IMR-90 (cell line): Measurements from ENCODE around the gene NAA10. TPM values are rescaled to one million over a fixed set of nuclear protein-coding genes. Genes with fewer than 3 reads are reported as not detected.

Experiments
- ATAC-seq: fragments of 200-7000 bp; cut with Tn5 transposase; 2 replicates; pipeline ENCODE4 v1.9.1; 2020; ENCODE audit warnings: low read depth, mild to moderate bottlenecking, moderate library complexity
- BruUV-seq: library from RNA; stranded (reverse); fragments of 400-500 nt; replicated peaks from 2 replicates; lab custom pipeline; 2021; lab: Mats Ljungman, UMichigan
- CTCF ChIA-PET: fragments of 300-600 bp; formaldehyde crosslinking; extraction: SDS; loops from one replicate; lab custom pipeline; 2021; ENCODE audit warnings: antibody characterized with exemption; lab: Yijun Ruan, JAX
- POLR2A ChIA-PET: fragments of 300-600 bp; sonication (Branson Sonifier 250); formaldehyde crosslinking; loops from one replicate; lab custom pipeline; 2022; ENCODE audit warnings: antibody characterized with exemption; ENCODE audit not compliant: unreplicated experiment; lab: Charles Lee
- DNase-seq: peaks from one replicate; pipeline ENCODE4 v3.0.0; 2013
- H2AFZ ChIP-seq: replicated peaks from 2 replicates; pipeline ENCODE3; 2013; ENCODE audit warnings: low read length, mild to moderate bottlenecking; ENCODE audit not compliant: poor library complexity
- H2AK5ac ChIP-seq: 2 replicates; pipeline ENCODE4 v1.6.1; 2013; ENCODE audit warnings: low read depth, low read length, inconsistent platforms
- H2AK9ac ChIP-seq: replicated peaks from 2 replicates; pipeline ENCODE3; 2013; ENCODE audit warnings: mild to moderate bottlenecking, low read depth, low read length, moderate library complexity; ENCODE audit not compliant: poor library complexity
- H2BK120ac ChIP-seq: 2 replicates; pipeline ENCODE4 v1.6.1; 2013; ENCODE audit warnings: low read depth, low read length, inconsistent platforms
- H2BK15ac ChIP-seq: 3 replicates; pipeline ENCODE4 v1.6.1; 2013; ENCODE audit warnings: low read depth, low read length, inconsistent platforms
- H2BK20ac ChIP-seq: 2 replicates; pipeline ENCODE4 v1.6.1; 2013; ENCODE audit warnings: low read depth, mild to moderate bottlenecking, inconsistent platforms, low read length, moderate library complexity
- H2BK5ac ChIP-seq: 2 replicates; pipeline ENCODE4 v1.6.1; 2013; ENCODE audit warnings: mild to moderate bottlenecking, low read depth, low read length, inconsistent platforms; ENCODE audit not compliant: poor library complexity, severe bottlenecking
- H3K14ac ChIP-seq: replicated peaks from 2 replicates; pipeline ENCODE4 v1.6.1; 2013; ENCODE audit warnings: low read depth, low read length, inconsistent platforms
- H3K18ac ChIP-seq: 2 replicates; pipeline ENCODE4 v1.6.1; 2013; ENCODE audit warnings: low read depth, low read length, control low read depth
- H3K23ac ChIP-seq: 2 replicates; pipeline ENCODE4 v1.6.1; 2013; ENCODE audit warnings: low read depth, low read length, inconsistent platforms
- H3K27ac ChIP-seq: 2 replicates; pipeline ENCODE4 v1.5.1; 2013; ENCODE audit warnings: mild to moderate bottlenecking, control low read depth, low read length; ENCODE audit not compliant: insufficient read depth
- H3K27me3 ChIP-seq: 2 replicates; pipeline ENCODE4 v1.6.1; 2013; ENCODE audit warnings: low read length; ENCODE audit not compliant: control insufficient read depth, insufficient read depth
- H3K36me3 ChIP-seq: 2 replicates; pipeline ENCODE4 v1.6.1; 2013; ENCODE audit warnings: low read length, mixed read lengths; ENCODE audit not compliant: control insufficient read depth, insufficient read depth
- H3K4ac ChIP-seq: 2 replicates; pipeline ENCODE4 v1.6.1; 2013; ENCODE audit warnings: low read depth, low read length, inconsistent platforms
- H3K4me1 ChIP-seq: 2 replicates; pipeline ENCODE4 v1.6.1; 2013; ENCODE audit warnings: low read length, mixed read lengths; ENCODE audit not compliant: control insufficient read depth, insufficient read depth
- H3K4me2 ChIP-seq: 2 replicates; pipeline ENCODE4 v1.6.1; 2013; ENCODE audit warnings: low read depth, mild to moderate bottlenecking, control low read depth, low read length, moderate library complexity
- H3K4me3 ChIP-seq: 2 replicates; pipeline ENCODE4 v1.5.1; 2013; ENCODE audit warnings: low read depth, mild to moderate bottlenecking, control low read depth, low read length, moderate library complexity; ENCODE audit not compliant: insufficient read depth
- H3K56ac ChIP-seq: 2 replicates; pipeline ENCODE4 v1.6.1; 2013; ENCODE audit warnings: low read length, inconsistent platforms; ENCODE audit not compliant: insufficient read depth; ENCODE audit errors: extremely low read depth
- H3K79me1 ChIP-seq, 2 experiments: 2 replicates each; pipeline ENCODE4 v1.6.1; 2013; ENCODE audit warnings: low read length in 2 of 2, inconsistent platforms in 1 of 2, low read depth in 1 of 2
- H3K9ac ChIP-seq: 2 replicates; pipeline ENCODE4 v1.6.1; 2013; ENCODE audit warnings: low read depth, low read length, control low read depth
- H3K9me1 ChIP-seq: 2 replicates; pipeline ENCODE4 v1.6.1; 2013; ENCODE audit warnings: low read length, inconsistent platforms; ENCODE audit not compliant: insufficient read depth
- H3K9me3 ChIP-seq: 2 replicates; pipeline ENCODE4 v1.6.1; 2013; ENCODE audit warnings: low read length; ENCODE audit not compliant: control insufficient read depth, insufficient read depth
- H4K20me1 ChIP-seq: 2 replicates; pipeline ENCODE4 v1.6.1; 2013; ENCODE audit warnings: low read length, inconsistent platforms; ENCODE audit not compliant: insufficient read depth
- H4K5ac ChIP-seq: 2 replicates; pipeline ENCODE4 v1.6.1; 2013; ENCODE audit warnings: mild to moderate bottlenecking, low read depth, low read length, control low read depth
- H4K8ac ChIP-seq, 2 experiments: 2 replicates each; pipeline ENCODE4 v1.6.1; 2013; ENCODE audit warnings: low read depth in 2 of 2, low read length in 2 of 2, control low read depth in 1 of 2, inconsistent platforms in 1 of 2
- H4K91ac ChIP-seq: 2 replicates; pipeline ENCODE4 v1.6.1; 2013; ENCODE audit warnings: low read depth, low read length, inconsistent platforms; ENCODE audit not compliant: insufficient read depth
- BHLHE40 ChIP-seq: fragments of 150-350 bp; IDR thresholded peaks from 2 replicates; pipeline ENCODE4 v1.6.1; 2016; ENCODE audit warnings: mild to moderate bottlenecking, low read depth, low read length
- ELK1 ChIP-seq: fragments of 150-350 bp; IDR thresholded peaks from 2 replicates; pipeline ENCODE4 v1.6.1; 2016; ENCODE audit warnings: low read depth, mild to moderate bottlenecking, low read length, moderate library complexity, borderline replicate concordance
- FOS ChIP-seq: fragments of 150-350 bp; IDR thresholded peaks from 2 replicates; pipeline ENCODE4 v1.6.1; 2016; ENCODE audit warnings: low read depth, low read length
- MAFK ChIP-seq: IDR thresholded peaks from 2 replicates; pipeline ENCODE4 v1.6.1; 2012; ENCODE audit warnings: low read depth, low read length, improper control_type of control experiment
- MAZ ChIP-seq: IDR thresholded peaks from 2 replicates; pipeline ENCODE4 v1.6.1; 2012; ENCODE audit warnings: low read depth, mild to moderate bottlenecking, low read length, improper control_type of control experiment, moderate library complexity, borderline replicate concordance
- MXI1 ChIP-seq: IDR thresholded peaks from 2 replicates; pipeline ENCODE4 v1.6.1; 2012; ENCODE audit warnings: low read depth, mild to moderate bottlenecking, low read length, moderate library complexity, borderline replicate concordance
- POLR2A ChIP-seq: IDR thresholded peaks from 2 replicates; pipeline ENCODE4 v1.6.1; 2012; ENCODE audit warnings: mild to moderate bottlenecking, low read depth, low read length
- RAD21 ChIP-seq: IDR thresholded peaks from 2 replicates; pipeline ENCODE4 v1.6.1; 2012; ENCODE audit warnings: low read length, improper control_type of control experiment
- RFX5 ChIP-seq: IDR thresholded peaks from 2 replicates; pipeline ENCODE4 v1.8.0; 2012; ENCODE audit warnings: low read depth, mild to moderate bottlenecking, low read length, moderate library complexity
- SMC3 ChIP-seq: fragments of 150-350 bp; IDR thresholded peaks from 2 replicates; pipeline ENCODE4 v1.6.1; 2016; ENCODE audit warnings: low read depth, mild to moderate bottlenecking, antibody characterized with exemption, low read length, moderate library complexity
- USF2 ChIP-seq: fragments of 150-350 bp; IDR thresholded peaks from 2 replicates; pipeline ENCODE4 v1.6.1; 2017; ENCODE audit warnings: mild to moderate bottlenecking, antibody characterized with exemption, low read length, low read depth
- WGBS, 2 experiments: methylation state at CpG; one replicate each; pipeline versions ENCODE4 v1.1.5 to v1.1.7; 2013; ENCODE audit warnings: missing lambda C conversion rate in 2 of 2; ENCODE audit not compliant: insufficient read length in 1 of 2; ENCODE audit errors: extremely low coverage in 2 of 2; 5-methylcytosine and 5-hydroxymethylcytosine counted together
- dilution Hi-C: fragments of 300-500 bp; cut with HindIII; formaldehyde crosslinking; loops from one replicate; pipeline ENCODE4 v1.14.3; 2018; ENCODE audit warnings: low sequenced_read_pairs; ENCODE audit not compliant: unreplicated experiment
- in situ Hi-C: fragments of 300-500 bp; cut with MboI; formaldehyde crosslinking; loops from 3 replicates; pipeline ENCODE4 v1.14.3; 2019; ENCODE audit warnings: low sequenced_read_pairs, inconsistent platforms, mixed read lengths
- intact Hi-C: fragments of 100-400 bp; cut with micrococcal nuclease; formaldehyde crosslinking; loops from 2 replicates; pipeline ENCODE4 v1.10.0; 2022
- polyA plus RNA-seq, 3 experiments: library from polyadenylated mRNA; depleted of rRNA; stranded (reverse); fragments of >200 nt; gene quantifications; 2 replicates each; pipeline ENCODE4 v1.2.3, GENCODE V29; 2012; ENCODE audit warnings: low replicate concordance in 1 of 3
- total RNA-seq: library from RNA; depleted of rRNA; stranded (reverse); fragments of >200 nt; gene quantifications from 2 replicates; pipeline ENCODE4 v1.2.3, GENCODE V29; 2012
- TF ChIP-seq, protein P1 (sequence below): conservative IDR thresholded peaks from 2 replicates; pipeline ENCODE4 v1.5.1; 2012; ENCODE audit warnings: mild to moderate bottlenecking, low read depth, low read length, improper control_type of control experiment

Gene NAA10
- total and polyA plus RNA-seq, 2 of the 4 experiments (the other 2 are of a cell fraction): 98.6 to 172 TPM

DNA sequence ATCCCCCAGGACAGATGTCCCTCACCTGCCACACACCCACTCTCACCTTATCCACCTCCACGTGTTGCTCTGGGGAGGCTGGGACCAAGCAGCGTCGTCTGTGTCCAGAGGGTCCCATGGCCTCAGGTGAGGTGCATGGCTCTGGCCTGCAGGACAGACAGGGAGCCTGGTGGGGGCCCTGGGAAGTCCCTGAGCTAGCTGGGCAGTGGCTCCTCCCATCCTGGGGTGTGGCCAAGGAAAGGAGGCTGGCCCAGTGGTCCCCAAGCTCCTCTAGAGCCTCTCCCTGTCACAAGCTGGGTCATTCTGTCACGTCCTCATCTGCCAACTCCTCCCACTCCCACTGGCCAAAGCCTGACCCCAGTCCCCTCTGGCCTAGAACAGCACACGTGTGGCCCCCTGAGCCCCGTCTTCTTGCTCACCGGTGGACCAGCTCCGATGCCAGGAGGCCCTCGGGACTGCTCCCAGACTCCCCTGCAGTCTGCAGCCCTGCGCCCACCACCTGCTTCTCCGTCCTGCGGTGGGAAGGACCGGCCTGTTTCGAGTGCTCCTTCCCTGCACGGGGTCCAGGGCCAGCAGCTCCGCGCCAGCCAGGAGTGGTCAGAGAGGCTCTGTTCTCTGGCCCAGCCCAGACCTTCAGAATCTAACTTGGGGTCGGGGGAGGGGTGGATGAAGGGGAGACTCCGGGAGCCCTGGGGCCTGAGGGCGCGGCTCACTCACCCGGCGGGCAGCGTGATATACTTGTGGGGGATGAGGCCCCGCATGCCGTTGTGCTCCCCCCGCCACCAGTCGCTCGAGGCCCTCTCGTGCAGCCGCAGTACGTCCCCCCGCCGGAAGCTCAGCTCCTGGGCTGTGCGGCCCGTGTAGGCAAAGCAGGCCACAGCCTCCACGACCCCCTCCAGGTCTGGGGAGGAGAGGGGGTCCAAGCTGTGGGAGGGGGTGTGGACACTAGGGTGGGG lies 25.5 kb downstream of the NAA10 start:
- ChIA-PET CTCF (no interaction called here), POLR2A (no interaction called here)
- in situ Hi-C loops: loop anchor here (25.0 kb wide), 1 partner anchor 947 kb away; no protein-coding TSS in a partner anchor

More for the DNA sequence above, 25.5 kb downstream of the NAA10 start:
- 63% methylated on average over 8 of the region's 37 CpGs; no CpG with 5 or more reads in 1 of the 2 experiments for WGBS, 2 experiments
- H3K9ac ChIP-seq: no peak overlapping the region
- H3K27me3 ChIP-seq: peaks cover 9% of the 10 kb centered on the region
- no peaks in the 10 kb centered on the region for H3K4me1 ChIP-seq
- no peak for DNase-seq
- H2BK15ac ChIP-seq: no peak overlapping the region
- no peaks in the 10 kb centered on the region; the same call in 1 of the 2 replicates for H3K9me3 ChIP-seq
- no peaks in the 10 kb centered on the region for H3K9me1 ChIP-seq
- no peak overlapping the region for H4K5ac ChIP-seq
- H4K20me1 ChIP-seq: no peaks in the 10 kb centered on the region
- no peak overlapping the region for H3K18ac ChIP-seq
- H3K79me1 ChIP-seq: no peaks in the 10 kb centered on the region
- H4K8ac ChIP-seq: no peak overlapping the region
- peak; percentile 37; the same call in 1 of the 2 replicates for ATAC-seq
- no peak overlapping the region for H2AK5ac ChIP-seq
- H4K91ac ChIP-seq: no peak overlapping the region
- H2AFZ ChIP-seq: no peak overlapping the region
- no peak for TF ChIP-seq BHLHE40
- no peak for TF ChIP-seq POLR2A
- no peak for TF ChIP-seq MAFK
- TF ChIP-seq ELK1: no peak
- no peak for TF ChIP-seq RFX5
- no peak for TF ChIP-seq MAZ
- TF ChIP-seq USF2: no peak
- no peak for TF ChIP-seq FOS
- TF ChIP-seq RAD21: no peak
- TF ChIP-seq SMC3: no peak
- TF ChIP-seq, protein P1, sequence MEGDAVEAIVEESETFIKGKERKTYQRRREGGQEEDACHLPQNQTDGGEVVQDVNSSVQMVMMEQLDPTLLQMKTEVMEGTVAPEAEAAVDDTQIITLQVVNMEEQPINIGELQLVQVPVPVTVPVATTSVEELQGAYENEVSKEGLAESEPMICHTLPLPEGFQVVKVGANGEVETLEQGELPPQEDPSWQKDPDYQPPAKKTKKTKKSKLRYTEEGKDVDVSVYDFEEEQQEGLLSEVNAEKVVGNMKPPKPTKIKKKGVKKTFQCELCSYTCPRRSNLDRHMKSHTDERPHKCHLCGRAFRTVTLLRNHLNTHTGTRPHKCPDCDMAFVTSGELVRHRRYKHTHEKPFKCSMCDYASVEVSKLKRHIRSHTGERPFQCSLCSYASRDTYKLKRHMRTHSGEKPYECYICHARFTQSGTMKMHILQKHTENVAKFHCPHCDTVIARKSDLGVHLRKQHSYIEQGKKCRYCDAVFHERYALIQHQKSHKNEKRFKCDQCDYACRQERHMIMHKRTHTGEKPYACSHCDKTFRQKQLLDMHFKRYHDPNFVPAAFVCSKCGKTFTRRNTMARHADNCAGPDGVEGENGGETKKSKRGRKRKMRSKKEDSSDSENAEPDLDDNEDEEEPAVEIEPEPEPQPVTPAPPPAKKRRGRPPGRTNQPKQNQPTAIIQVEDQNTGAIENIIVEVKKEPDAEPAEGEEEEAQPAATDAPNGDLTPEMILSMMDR: no peak
- TF ChIP-seq MXI1: no peak
- H2BK120ac ChIP-seq: no peak overlapping the region
- H3K56ac ChIP-seq: no peak overlapping the region
- H3K4me3 ChIP-seq: no peak overlapping the region
- dilution Hi-C loops: no loop called here
- H2BK20ac ChIP-seq: no peak overlapping the region
- H3K4ac ChIP-seq: no peak overlapping the region
- H3K27ac ChIP-seq: no peak overlapping the region
- H2BK5ac ChIP-seq: no peak overlapping the region
- H3K36me3 ChIP-seq: no peaks in the 10 kb centered on the region
- no TSS peak for BruUV-seq
- H3K23ac ChIP-seq: no peak overlapping the region
- H3K4me2 ChIP-seq: no peak overlapping the region
- H3K14ac ChIP-seq: no peak overlapping the region
- intact Hi-C loops: no loop called here
- no peak overlapping the region for H2AK9ac ChIP-seq
